NT2/D1 (cell line): ENCODE measurements around the gene CHST15.

ENCODE experiments used
- DNase-seq: peaks from one replicate; pipeline ENCODE4 v3.0.0-alpha.2; 2011; ENCODE audit warnings: low read depth, low spot score
- H3K27me3 ChIP-seq: 2 replicates; pipeline ENCODE4 v1.6.0; 2011; ENCODE audit warnings: mild to moderate bottlenecking; ENCODE audit not compliant: insufficient read length, insufficient read depth
- H3K36me3 ChIP-seq: 2 replicates; pipeline ENCODE4 v1.6.1; 2011; ENCODE audit warnings: mild to moderate bottlenecking, low read length, mixed read lengths; ENCODE audit not compliant: insufficient read depth, insufficient read length
- H3K4me1 ChIP-seq: 2 replicates; pipeline ENCODE4 v1.5.1; 2011; ENCODE audit not compliant: insufficient read depth, insufficient read length
- H3K4me3 ChIP-seq: 2 replicates; pipeline ENCODE4 v1.5.1; 2011; ENCODE audit warnings: low read depth; ENCODE audit not compliant: insufficient read length
- H3K9ac ChIP-seq: 2 replicates; pipeline ENCODE4 v1.6.0; 2011; ENCODE audit warnings: low read depth; ENCODE audit not compliant: insufficient read length
- H3K9me3 ChIP-seq: 2 replicates; pipeline ENCODE4 v1.5.1; 2011; ENCODE audit warnings: mild to moderate bottlenecking, low read length; ENCODE audit not compliant: insufficient read depth
- SUZ12 ChIP-seq: IDR thresholded peaks from 2 replicates; pipeline ENCODE4 v1.6.1; 2011; ENCODE audit not compliant: insufficient read length, insufficient read depth; ENCODE audit errors: extremely low read depth
- YY1 ChIP-seq: IDR thresholded peaks from 2 replicates; pipeline ENCODE4 v1.6.1; 2011; ENCODE audit not compliant: insufficient read length, insufficient read depth
- ZNF274 ChIP-seq: IDR thresholded peaks from 2 replicates; pipeline ENCODE4 v1.6.1; 2011; ENCODE audit warnings: mild to moderate bottlenecking, low read depth, low read length

Gene CHST15

DNA sequence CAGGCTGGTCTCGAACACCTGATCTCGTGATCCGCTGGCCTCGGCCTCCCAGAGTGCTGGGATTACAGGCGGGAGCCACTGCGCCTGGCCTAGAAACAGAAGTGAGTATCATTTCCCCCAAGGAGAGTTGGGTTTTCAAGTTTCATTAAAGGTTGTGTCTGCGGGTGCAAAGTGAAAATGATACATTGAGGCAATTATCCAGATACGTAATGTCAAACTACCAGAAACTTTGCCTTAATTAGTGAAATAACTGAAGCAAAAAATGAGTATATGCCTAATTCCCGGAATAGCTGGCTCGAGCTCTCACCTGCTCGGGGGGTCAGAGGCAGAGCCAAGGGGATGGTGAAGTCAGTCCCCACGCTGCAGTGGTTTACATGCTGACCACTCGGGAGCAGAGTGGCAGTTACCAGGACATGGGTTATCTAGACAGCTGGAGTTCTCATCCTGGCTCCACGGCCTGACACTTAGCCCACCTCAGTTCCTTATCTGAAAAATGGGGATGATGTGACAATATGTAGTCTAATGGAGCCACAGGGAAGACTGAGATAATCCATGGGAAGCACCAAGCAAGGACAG is 25.5 kb downstream of the CHST15 start:
- no peaks in the 10 kb centered on the region for H3K27me3 ChIP-seq
- DNase-seq = no peak
- no peaks in the 10 kb centered on the region for H3K36me3 ChIP-seq
- H3K4me3 ChIP-seq = no peak overlapping the region
- no peak overlapping the region for H3K9ac ChIP-seq
- TF ChIP-seq SUZ12 (no peak), ZNF274 (no peak), YY1 (no peak)
- H3K9me3 ChIP-seq = no peaks in the 10 kb centered on the region
- H3K4me1 ChIP-seq = peaks cover 11% of the 10 kb centered on the region

DNA sequence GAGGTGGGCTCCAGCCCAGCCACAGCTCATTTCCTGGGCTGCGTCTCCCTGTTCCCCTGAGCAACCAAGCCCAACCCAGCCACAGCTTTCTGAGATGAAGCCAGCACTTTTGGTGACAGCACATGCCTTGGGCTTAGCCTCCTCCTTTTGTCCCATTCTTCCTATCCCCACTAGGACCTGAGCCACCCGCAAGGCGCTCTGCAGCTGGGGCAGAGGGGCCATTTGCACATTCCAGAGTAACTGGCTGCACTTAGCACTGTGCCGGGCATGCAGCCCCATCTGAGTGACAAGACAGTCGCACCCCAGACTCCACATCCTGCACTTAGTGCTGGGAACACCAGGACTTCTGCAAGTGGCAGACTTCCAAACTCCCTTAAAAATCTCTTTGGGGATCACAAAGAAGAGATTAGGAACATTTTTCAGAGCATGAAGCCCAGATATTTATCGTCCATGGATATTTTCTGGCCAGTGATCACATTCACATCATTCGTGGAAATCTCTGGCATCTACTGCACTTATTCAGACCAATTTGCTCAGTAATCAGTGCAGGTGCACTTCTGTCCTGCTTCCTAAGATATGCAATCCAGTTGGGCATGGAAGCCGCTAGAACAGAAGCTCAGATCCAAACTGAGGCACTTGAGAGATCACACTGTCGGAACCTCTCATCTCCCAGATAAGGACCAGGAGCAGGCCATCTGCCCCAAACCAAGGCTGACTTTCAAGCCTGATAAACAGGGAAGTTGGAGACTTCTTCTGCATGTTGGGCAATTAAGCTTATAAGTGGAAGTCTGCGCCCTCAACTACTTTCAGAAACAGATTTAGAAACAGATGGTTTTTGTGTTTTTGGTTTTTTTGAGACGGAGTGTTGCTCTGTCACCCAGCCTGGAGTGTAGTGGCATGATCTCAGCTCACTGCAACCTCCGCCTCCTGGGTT is 26.4 kb downstream of the CHST15 start:
- peak; percentile 66 for DNase-seq
- Histone ChIP-seq H3K4me1 (peaks cover 11% of the 10 kb centered on the region), H3K4me3 (no peak overlapping the region), H3K9ac (no peak overlapping the region), H3K27me3 (no peaks in the 10 kb centered on the region), H3K9me3 (no peaks in the 10 kb centered on the region), H3K36me3 (no peaks in the 10 kb centered on the region)
- TF ChIP-seq YY1 (no peak), SUZ12 (no peak), ZNF274 (no peak)

- TF ChIP-seq YY1 (no peak), SUZ12 (no peak), ZNF274 (no peak)
- H3K36me3 ChIP-seq = no peaks in the 10 kb centered on the region
- no peaks in the 10 kb centered on the region for H3K9me3 ChIP-seq
- no peak overlapping the region for H3K9ac ChIP-seq
- no peak overlapping the region for H3K4me3 ChIP-seq
- H3K27me3 ChIP-seq = no peaks in the 10 kb centered on the region
- no peak for DNase-seq
- H3K4me1 ChIP-seq = peaks cover 11% of the 10 kb centered on the region
Measured at GRCh38 chr10:124066126-124066700, 27.2 kb downstream of the CHST15 start.

DNA sequence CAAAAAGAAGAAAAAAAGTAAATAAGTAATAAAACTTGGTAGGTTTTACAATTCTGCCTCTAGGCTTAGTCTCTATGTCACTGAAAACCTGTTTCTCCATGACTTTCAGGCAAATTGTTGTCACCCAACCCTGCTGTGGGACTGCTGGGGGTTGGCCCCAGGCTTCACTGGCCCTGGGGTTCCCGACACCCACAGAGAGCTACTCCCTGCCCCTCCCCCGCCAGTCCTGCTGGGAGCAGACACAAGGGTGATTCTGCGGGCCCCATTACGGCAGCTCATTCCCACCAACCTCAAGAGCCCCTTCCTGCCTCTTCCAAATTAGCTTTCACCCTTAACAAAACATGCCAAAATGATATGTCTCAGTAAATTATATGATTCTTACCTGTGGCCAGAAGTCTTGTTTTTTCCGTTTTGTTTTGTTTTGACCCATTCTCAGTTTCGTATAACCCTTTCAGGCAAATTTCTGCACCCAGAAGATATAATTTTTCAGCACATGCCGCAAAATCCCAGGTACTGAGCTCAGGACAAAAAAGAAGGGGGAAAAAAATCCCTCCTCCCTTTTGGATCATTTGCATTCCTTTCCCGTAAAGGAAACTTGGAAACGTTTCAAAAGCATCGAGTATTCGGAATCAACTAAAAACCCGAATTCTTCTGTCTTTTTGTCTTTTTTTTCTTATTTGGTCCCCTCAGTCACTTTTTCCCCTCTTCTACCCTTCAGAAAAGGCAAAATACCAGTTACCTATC is 27.8 kb downstream of the CHST15 start:
- TF ChIP-seq ZNF274 (no peak), SUZ12 (no peak), YY1 (no peak)
- Histone ChIP-seq H3K9me3 (no peaks in the 10 kb centered on the region), H3K9ac (no peak overlapping the region), H3K27me3 (no peaks in the 10 kb centered on the region), H3K36me3 (no peaks in the 10 kb centered on the region), H3K4me3 (no peak overlapping the region), H3K4me1 (peaks cover 10% of the 10 kb centered on the region)
- no peak for DNase-seq

GRCh38 chr10:124064676-124065075 is 28.7 kb downstream of the CHST15 start:
- no peak for DNase-seq
- TF ChIP-seq YY1 = no peak
- TF ChIP-seq SUZ12 = no peak
- TF ChIP-seq ZNF274 = no peak

GRCh38 chr10:124063750-124064603 is 29.4 kb downstream of the CHST15 start:
- Histone ChIP-seq H3K4me3 (no peak overlapping the region), H3K9me3 (no peaks in the 10 kb centered on the region), H3K9ac (no peak overlapping the region), H3K27me3 (no peaks in the 10 kb centered on the region), H3K4me1 (peaks cover 7% of the 10 kb centered on the region), H3K36me3 (no peaks in the 10 kb centered on the region)
- TF ChIP-seq ZNF274 (no peak), YY1 (no peak), SUZ12 (no peak)
- DNase-seq = no peak

More at GRCh38 chr10:124064676-124065075, 28.7 kb downstream of the CHST15 start:
- no peak overlapping the region for H3K9ac ChIP-seq
- no peaks in the 10 kb centered on the region for H3K27me3 ChIP-seq
- H3K9me3 ChIP-seq = no peaks in the 10 kb centered on the region
- H3K36me3 ChIP-seq = no peaks in the 10 kb centered on the region
- no peak overlapping the region for H3K4me3 ChIP-seq
- H3K4me1 ChIP-seq = peaks cover 10% of the 10 kb centered on the region
